OCI-LY1 (cell line): Measurements from ENCODE around the gene FKBP15.

Experiments used
- H2AFZ ChIP-seq: fragments of 200-600 bp; sonication (generic), shearing (Covaris generic); 2 replicates; pipeline ENCODE4 v1.6.0; 2014; ENCODE audit warnings: antibody characterized with exemption, mild to moderate bottlenecking, low read length
- H3F3A ChIP-seq: fragments of 200-600 bp; sonication (generic), shearing (Covaris generic); 2 replicates; pipeline ENCODE4 v1.6.0; 2014; ENCODE audit warnings: mild to moderate bottlenecking, antibody characterized with exemption, low read length, moderate library complexity; ENCODE audit not compliant: insufficient read depth
- H3K27ac ChIP-seq: fragments of 200-600 bp; sonication (generic); 2 replicates; pipeline ENCODE4 v1.5.1; 2014; ENCODE audit warnings: low read length, mixed run types, mild to moderate bottlenecking, low read depth; ENCODE audit not compliant: poor library complexity, severe bottlenecking
- H3K27me3 ChIP-seq: fragments of 200-600 bp; sonication (generic); 2 replicates; pipeline ENCODE4 v1.6.0; 2014; ENCODE audit warnings: antibody characterized with exemption, mild to moderate bottlenecking, low read length, moderate library complexity; ENCODE audit not compliant: insufficient read depth
- H3K36me3 ChIP-seq: fragments of 200-600 bp; sonication (generic); 2 replicates; pipeline ENCODE4 v1.6.1; 2014; ENCODE audit warnings: mild to moderate bottlenecking, antibody characterized with exemption, low read length, moderate library complexity, mixed read lengths; ENCODE audit not compliant: insufficient read depth
- H3K4me1 ChIP-seq: fragments of 200-600 bp; sonication (generic); 2 replicates; pipeline ENCODE4 v1.5.1; 2014; ENCODE audit warnings: mild to moderate bottlenecking, low read length, moderate library complexity; ENCODE audit not compliant: insufficient read depth, severe bottlenecking
- H3K4me2 ChIP-seq: fragments of 200-600 bp; sonication (generic), shearing (Covaris generic); 2 replicates; pipeline ENCODE4 v1.6.1; 2014; ENCODE audit warnings: low read length
- H3K4me3 ChIP-seq: fragments of 200-600 bp; sonication (generic); 2 replicates; pipeline ENCODE4 v1.5.1; 2014; ENCODE audit warnings: low read length, low read depth, mild to moderate bottlenecking, mixed read lengths; ENCODE audit not compliant: poor library complexity, severe bottlenecking
- H3K79me2 ChIP-seq: fragments of 200-600 bp; shearing (Covaris generic); 2 replicates; pipeline ENCODE4 v1.6.1; 2016; ENCODE audit warnings: mixed run types, low read length, mixed read lengths; ENCODE audit not compliant: insufficient read depth
- H3K9ac ChIP-seq: fragments of 200-600 bp; sonication (generic), shearing (Covaris generic); 2 replicates; pipeline ENCODE4 v1.6.1; 2014; ENCODE audit warnings: mild to moderate bottlenecking, low read length, mixed read lengths
- H3K9me2 ChIP-seq: fragments of 200-600 bp; sonication (generic), shearing (Covaris generic); 2 replicates; pipeline ENCODE4 v1.6.1; 2014; ENCODE audit warnings: low read depth, mild to moderate bottlenecking, low read length, mixed read lengths
- H3K9me3 ChIP-seq: fragments of 200-600 bp; shearing (Covaris generic); 2 replicates; pipeline ENCODE4 v1.6.1; 2014; ENCODE audit warnings: low read length, mixed read lengths
- H4K20me1 ChIP-seq: fragments of 200-600 bp; sonication (generic), shearing (Covaris generic); 2 replicates; pipeline ENCODE4 v1.6.0; 2016; ENCODE audit warnings: mild to moderate bottlenecking, low read length; ENCODE audit not compliant: insufficient read depth
- EZH2 ChIP-seq: fragments of 200-600 bp; sonication (generic), shearing (Covaris generic); IDR thresholded peaks from 2 replicates; pipeline ENCODE4 v1.8.0; 2017; ENCODE audit warnings: borderline replicate concordance, mixed run types, mild to moderate bottlenecking, antibody characterized with exemption, low read length, moderate library complexity, mixed read lengths
- TF ChIP-seq, protein P1 (sequence below): fragments of 200-600 bp; sonication (generic), shearing (Covaris generic); IDR thresholded peaks from 2 replicates; pipeline ENCODE4 v1.5.1; 2017; ENCODE audit warnings: mild to moderate bottlenecking, antibody characterized with exemption, low read length, moderate library complexity, mixed read lengths

FKBP15 gene

GRCh38 chr9:113184539-113184938 lies 36.5 kb downstream of the FKBP15 start:
- H3K36me3 ChIP-seq = peaks cover 94% of the 10 kb centered on the region
- H3K9me2 ChIP-seq = no peaks in the 10 kb centered on the region
- no peak overlapping the region for H3K27ac ChIP-seq
- no peaks in the 10 kb centered on the region for H3K79me2 ChIP-seq
- no peaks in the 10 kb centered on the region for H4K20me1 ChIP-seq
- no peaks in the 10 kb centered on the region for H3K4me1 ChIP-seq
- no peak overlapping the region for H2AFZ ChIP-seq
- no peaks in the 10 kb centered on the region for H3K9me3 ChIP-seq
- no peaks in the 10 kb centered on the region for H3F3A ChIP-seq
- no peak overlapping the region for H3K9ac ChIP-seq
- no peak overlapping the region for H3K4me3 ChIP-seq
- H3K27me3 ChIP-seq = no peaks in the 10 kb centered on the region
- no peak overlapping the region for H3K4me2 ChIP-seq
- TF ChIP-seq, protein P1, sequence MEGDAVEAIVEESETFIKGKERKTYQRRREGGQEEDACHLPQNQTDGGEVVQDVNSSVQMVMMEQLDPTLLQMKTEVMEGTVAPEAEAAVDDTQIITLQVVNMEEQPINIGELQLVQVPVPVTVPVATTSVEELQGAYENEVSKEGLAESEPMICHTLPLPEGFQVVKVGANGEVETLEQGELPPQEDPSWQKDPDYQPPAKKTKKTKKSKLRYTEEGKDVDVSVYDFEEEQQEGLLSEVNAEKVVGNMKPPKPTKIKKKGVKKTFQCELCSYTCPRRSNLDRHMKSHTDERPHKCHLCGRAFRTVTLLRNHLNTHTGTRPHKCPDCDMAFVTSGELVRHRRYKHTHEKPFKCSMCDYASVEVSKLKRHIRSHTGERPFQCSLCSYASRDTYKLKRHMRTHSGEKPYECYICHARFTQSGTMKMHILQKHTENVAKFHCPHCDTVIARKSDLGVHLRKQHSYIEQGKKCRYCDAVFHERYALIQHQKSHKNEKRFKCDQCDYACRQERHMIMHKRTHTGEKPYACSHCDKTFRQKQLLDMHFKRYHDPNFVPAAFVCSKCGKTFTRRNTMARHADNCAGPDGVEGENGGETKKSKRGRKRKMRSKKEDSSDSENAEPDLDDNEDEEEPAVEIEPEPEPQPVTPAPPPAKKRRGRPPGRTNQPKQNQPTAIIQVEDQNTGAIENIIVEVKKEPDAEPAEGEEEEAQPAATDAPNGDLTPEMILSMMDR = no peak
- no peak for TF ChIP-seq EZH2

GRCh38 chr9:113183956-113184488 lies 37.1 kb downstream of the FKBP15 start:
- Histone ChIP-seq H2AFZ (no peak overlapping the region), H3K36me3 (peaks cover 95% of the 10 kb centered on the region), H3K79me2 (no peaks in the 10 kb centered on the region), H3K4me3 (no peak overlapping the region), H3K4me2 (no peak overlapping the region), H3F3A (no peaks in the 10 kb centered on the region), H3K4me1 (no peaks in the 10 kb centered on the region), H3K27ac (no peak overlapping the region), H3K27me3 (no peaks in the 10 kb centered on the region), H4K20me1 (no peaks in the 10 kb centered on the region), H3K9ac (no peak overlapping the region), H3K9me2 (no peaks in the 10 kb centered on the region), H3K9me3 (no peaks in the 10 kb centered on the region)
- TF ChIP-seq, protein P1 = no peak
- no peak for TF ChIP-seq EZH2

DNA sequence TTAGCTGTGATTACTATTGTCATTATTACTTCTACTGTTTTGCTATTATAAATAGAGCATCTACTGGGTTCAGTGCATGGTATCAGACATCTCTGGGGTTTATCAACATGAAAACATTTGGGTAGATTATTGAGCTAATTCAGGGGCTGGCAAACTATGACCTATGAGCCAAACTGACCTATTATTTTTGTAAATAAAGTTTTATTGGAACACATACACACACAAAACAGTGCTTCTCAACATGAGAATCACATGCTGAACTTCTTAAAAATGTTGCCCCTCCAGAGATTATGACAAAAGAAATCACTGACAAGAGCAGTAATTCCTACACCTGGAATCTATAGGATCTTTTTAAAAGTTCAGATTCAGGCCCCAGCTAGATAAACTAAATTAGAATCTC lies 39.9 kb downstream of the FKBP15 start:
- Histone ChIP-seq H3K27ac (no peak overlapping the region), H3K79me2 (no peaks in the 10 kb centered on the region), H3K9ac (no peak overlapping the region), H4K20me1 (no peaks in the 10 kb centered on the region), H2AFZ (no peak overlapping the region), H3K4me1 (no peaks in the 10 kb centered on the region), H3K27me3 (no peaks in the 10 kb centered on the region), H3K4me2 (no peak overlapping the region), H3K36me3 (peaks cover 95% of the 10 kb centered on the region), H3K4me3 (no peak overlapping the region), H3K9me2 (no peaks in the 10 kb centered on the region), H3K9me3 (no peaks in the 10 kb centered on the region), H3F3A (no peaks in the 10 kb centered on the region)
- TF ChIP-seq, protein P1 = no peak
- no peak for TF ChIP-seq EZH2
